Parathyroid adenoma (tissue), 2 donors: ENCODE measurements around the gene EFNB3.

ENCODE experiments used
- H2AFZ ChIP-seq: fragments of 300-600 bp; sonication (generic); one replicate; pipeline ENCODE4 v1.7.0; 2017; ENCODE audit warnings: antibody characterized with exemption, mild to moderate bottlenecking
- H3K27ac ChIP-seq: fragments of 300-600 bp; sonication (generic); one replicate; pipeline ENCODE4 v1.7.0; 2017
- H3K27me3 ChIP-seq: fragments of 300-600 bp; sonication (generic); one replicate; pipeline ENCODE4 v1.7.0; 2017; ENCODE audit warnings: low read length; ENCODE audit not compliant: control insufficient read depth, insufficient read depth
- H3K36me3 ChIP-seq: fragments of 300-600 bp; sonication (generic); one replicate; pipeline ENCODE4 v1.7.0; 2017; ENCODE audit warnings: low read length; ENCODE audit not compliant: control insufficient read depth, insufficient read depth
- H3K4me1 ChIP-seq: fragments of 300-600 bp; sonication (generic); one replicate; pipeline ENCODE4 v1.7.0; 2017; ENCODE audit warnings: control low read depth
- H3K4me2 ChIP-seq: fragments of 300-600 bp; sonication (generic); one replicate; pipeline ENCODE4 v1.7.0; 2017; ENCODE audit warnings: low read length
- H3K4me3 ChIP-seq: fragments of 300-600 bp; sonication (generic); one replicate; pipeline ENCODE4 v1.7.0; 2017; ENCODE audit warnings: low read depth, low read length
- H3K79me2 ChIP-seq: fragments of 300-600 bp; sonication (generic); one replicate; pipeline ENCODE4 v1.7.0; 2017; ENCODE audit warnings: control low read depth
- H3K9ac ChIP-seq: fragments of 300-600 bp; sonication (generic); one replicate; pipeline ENCODE4 v1.7.0; 2017; ENCODE audit warnings: mild to moderate bottlenecking
- H3K9me3 ChIP-seq: fragments of 300-600 bp; sonication (generic); one replicate; pipeline ENCODE4 v1.7.0; 2017; ENCODE audit warnings: low read length; ENCODE audit not compliant: control insufficient read depth
- CTCF ChIP-seq: fragments of 300-600 bp; sonication (generic); IDR thresholded peaks from one replicate; pipeline ENCODE4 v1.7.0; 2017; ENCODE audit warnings: antibody characterized with exemption, mild to moderate bottlenecking
- donor health status: primary hyperparathyroidism.

Gene EFNB3

GRCh38 chr17:7700510-7700909, 4.5 kb upstream of the EFNB3 start:
- no peak for TF ChIP-seq CTCF
- Histone ChIP-seq H2AFZ (no peak overlapping the region), H3K9me3 (no peaks in the 10 kb centered on the region), H3K36me3 (no peaks in the 10 kb centered on the region), H3K27ac (no peak overlapping the region), H3K4me2 (no peak overlapping the region), H3K79me2 (no peaks in the 10 kb centered on the region), H3K4me3 (no peak overlapping the region), H3K27me3 (no peaks in the 10 kb centered on the region), H3K4me1 (no peaks in the 10 kb centered on the region), H3K9ac (no peak overlapping the region)

- Histone ChIP-seq H3K4me1 (no peaks in the 10 kb centered on the region), H3K4me2 (no peak overlapping the region), H3K79me2 (no peaks in the 10 kb centered on the region), H3K36me3 (no peaks in the 10 kb centered on the region), H3K4me3 (no peak overlapping the region), H3K27me3 (no peaks in the 10 kb centered on the region), H3K9me3 (no peaks in the 10 kb centered on the region), H3K9ac (no peak overlapping the region), H2AFZ (no peak overlapping the region), H3K27ac (no peak overlapping the region)
- TF ChIP-seq CTCF = no peak
Observed at GRCh38 chr17:7701681-7702080, 3.3 kb upstream of the EFNB3 start.

- H3K4me3 ChIP-seq = no peak overlapping the region
- no peak for TF ChIP-seq CTCF
- no peaks in the 10 kb centered on the region for H3K9me3 ChIP-seq
- no peaks in the 10 kb centered on the region for H3K27me3 ChIP-seq
- H2AFZ ChIP-seq = no peak overlapping the region
- no peaks in the 10 kb centered on the region for H3K4me1 ChIP-seq
- H3K36me3 ChIP-seq = no peaks in the 10 kb centered on the region
- no peaks in the 10 kb centered on the region for H3K79me2 ChIP-seq
- H3K27ac ChIP-seq = no peak overlapping the region
- no peak overlapping the region for H3K4me2 ChIP-seq
- H3K9ac ChIP-seq = no peak overlapping the region
Observed at GRCh38 chr17:7702776-7703175, 2.2 kb upstream of the EFNB3 start.

- TF ChIP-seq CTCF = no peak
- no peak overlapping the region for H3K9ac ChIP-seq
- H3K27ac ChIP-seq = no peak overlapping the region
- H3K4me2 ChIP-seq = peak overlapping the region; percentile 94
- H2AFZ ChIP-seq = peak overlapping the region; percentile 96
- no peaks in the 10 kb centered on the region for H3K27me3 ChIP-seq
- H3K36me3 ChIP-seq = no peaks in the 10 kb centered on the region
- H3K4me3 ChIP-seq = peak overlapping the region; percentile 70
- H3K79me2 ChIP-seq = no peaks in the 10 kb centered on the region
- no peaks in the 10 kb centered on the region for H3K9me3 ChIP-seq
- no peaks in the 10 kb centered on the region for H3K4me1 ChIP-seq
Observed at GRCh38 chr17:7703584-7704479, 1.2 kb upstream of the EFNB3 start.
